GM21723 (cell line): ENCODE results near the gene TLR2.

Experiments used
- ATAC-seq: cut with Tn5 transposase; IDR thresholded peaks from one replicate; pipeline ENCODE4 v1.9.1; 2021; ENCODE audit warnings: mild to moderate bottlenecking, moderate library complexity; ENCODE audit not compliant: unreplicated experiment

The TLR2 gene

DNA sequence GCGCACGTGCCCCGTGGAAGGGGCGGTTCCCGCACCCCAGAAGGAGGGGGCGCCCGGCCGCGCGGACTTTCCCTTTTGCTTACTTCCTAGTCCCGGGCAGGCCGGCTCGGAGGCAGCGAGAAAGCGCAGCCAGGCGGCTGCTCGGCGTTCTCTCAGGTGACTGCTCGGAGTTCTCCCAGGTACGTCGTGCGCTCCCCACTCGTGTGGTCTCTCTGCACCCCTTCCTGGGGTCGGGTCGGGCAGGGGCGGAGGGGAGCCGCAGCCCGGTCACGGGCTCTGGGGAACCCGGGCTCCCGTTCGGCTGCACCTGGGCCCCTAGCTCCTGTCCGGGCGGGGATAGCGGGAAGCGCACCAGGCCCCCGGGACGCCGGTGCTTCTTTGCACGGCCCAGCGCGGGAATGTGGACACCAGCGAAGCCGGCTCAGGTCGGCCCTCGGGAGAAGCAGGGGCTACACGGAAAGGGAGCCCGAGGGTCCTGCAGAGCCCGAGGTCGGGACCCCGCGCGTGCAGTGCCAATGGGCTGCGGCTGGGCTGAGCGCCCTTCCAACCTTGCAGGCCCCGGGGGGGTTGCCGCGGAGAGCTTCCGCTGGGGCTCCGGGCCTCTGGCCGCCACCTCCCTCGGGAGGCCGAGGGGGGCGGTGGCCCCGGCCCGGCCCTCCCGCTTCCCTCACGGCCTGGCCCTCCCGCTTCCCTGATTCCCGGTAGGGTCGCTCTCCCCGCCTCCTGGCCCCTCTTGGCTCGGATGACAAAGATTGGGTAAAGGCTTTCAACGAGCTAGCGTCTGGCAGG is at the start of gene TLR2:
Gene TLR2, plus strand, starts transcription at position 99 of the 789 bp plus-strand sequence. CDS start 18,628 bp downstream, outside the sequence.
- peak; percentile 97 for ATAC-seq

GRCh38 chr4:153634738-153635353 is 49.2 kb upstream of the TLR2 start:
- no peak for ATAC-seq

DNA sequence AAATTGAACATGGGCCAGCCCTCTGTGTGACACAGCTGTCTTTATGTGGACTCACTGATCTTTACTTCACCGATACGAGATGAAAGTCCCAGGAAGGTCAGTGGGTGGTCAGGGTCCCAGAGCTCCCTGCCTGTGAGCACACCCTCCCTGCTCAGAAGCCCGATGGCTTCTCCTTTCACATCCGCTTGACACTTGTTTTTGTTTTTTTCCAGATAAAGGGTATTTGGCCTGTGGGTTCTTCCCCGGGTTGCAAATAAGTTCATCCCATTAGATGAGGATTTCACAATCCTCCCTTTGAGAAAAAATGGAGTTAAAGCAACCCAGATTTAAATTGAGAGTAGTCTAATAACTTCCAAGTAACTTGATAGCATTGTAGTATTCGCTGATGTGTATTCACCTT is 48.2 kb upstream of the TLR2 start:
- no peak for ATAC-seq

DNA sequence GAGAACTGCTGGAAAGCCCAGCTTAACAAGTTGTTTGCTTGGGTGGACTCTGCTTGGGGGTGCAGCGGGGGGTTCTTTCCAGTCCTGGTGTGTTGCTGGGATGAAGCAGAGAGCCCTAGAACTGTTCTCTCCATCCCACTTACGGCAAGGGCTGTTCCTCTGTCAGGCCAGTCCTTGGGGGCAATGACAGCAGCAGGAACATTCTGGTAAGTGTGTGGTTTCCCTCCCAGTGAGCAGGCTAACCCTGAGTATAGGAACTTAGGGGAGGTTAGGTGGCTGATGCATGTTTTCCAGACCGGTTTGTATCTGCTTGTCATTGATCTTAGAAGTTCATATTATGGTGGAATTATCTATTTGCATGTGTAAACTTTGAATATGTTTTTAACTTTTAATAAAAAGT is 46.9 kb upstream of the TLR2 start:
- ATAC-seq: no peak

DNA sequence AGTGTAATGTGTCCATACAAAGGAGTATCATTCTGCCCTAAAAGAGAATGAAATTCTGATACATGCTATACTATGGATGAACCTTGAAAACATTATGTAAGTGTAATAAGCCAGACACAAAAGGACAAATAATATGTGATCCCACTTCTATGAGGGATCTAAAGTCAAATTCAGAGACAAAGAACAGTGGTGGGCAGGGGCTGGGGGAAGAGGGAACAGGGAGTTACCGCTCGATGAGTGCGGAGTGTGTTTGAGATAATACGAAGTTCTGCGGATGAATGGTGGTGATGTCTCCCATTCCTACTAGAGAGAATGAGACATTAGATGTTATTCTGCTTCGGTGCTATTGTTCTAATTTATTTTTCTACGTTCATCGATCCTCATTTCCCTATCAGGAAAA is 46.1 kb upstream of the TLR2 start:
- no peak for ATAC-seq

DNA sequence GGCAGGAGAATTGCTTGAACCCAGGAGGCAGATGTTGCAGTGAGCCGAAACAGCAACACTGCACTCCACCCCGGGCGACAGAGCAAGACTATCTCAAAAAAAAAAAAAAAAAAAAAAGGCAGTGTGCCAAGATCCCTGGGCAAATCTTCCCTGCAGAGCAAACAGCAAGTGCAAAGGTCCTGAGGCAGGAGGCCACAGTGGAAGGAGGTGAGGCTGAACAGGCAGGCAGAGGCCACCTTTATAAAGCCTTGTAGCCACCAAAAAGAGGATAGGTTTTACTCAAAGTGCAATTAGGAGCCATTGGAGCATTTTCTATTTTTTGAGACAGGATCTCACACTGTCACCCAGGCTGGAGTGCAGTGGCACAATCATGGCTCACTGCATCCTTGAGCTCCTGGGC is 45.1 kb upstream of the TLR2 start:
- ATAC-seq: no peak

- ATAC-seq: no peak
Observed at GRCh38 chr4:153639833-153640802, 44.0 kb upstream of the TLR2 start.

DNA sequence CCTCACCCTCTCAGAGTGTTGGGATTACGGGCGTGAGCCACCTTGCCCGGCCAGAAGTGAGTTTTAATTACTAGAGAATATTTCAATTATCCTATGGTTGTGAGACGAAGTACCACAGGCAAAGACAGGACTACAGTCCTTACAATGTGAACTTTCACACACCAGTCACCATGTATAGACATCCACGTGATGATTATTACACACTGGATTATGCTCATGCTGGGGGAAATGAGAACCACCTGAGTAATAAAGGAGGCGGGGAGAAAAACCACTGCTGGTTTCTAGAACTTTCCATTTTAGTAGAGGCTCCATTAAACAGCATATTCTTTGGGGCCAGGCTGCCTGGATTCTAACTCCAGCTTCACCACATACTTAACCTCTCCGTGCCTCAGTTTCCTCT is 42.5 kb upstream of the TLR2 start:
- no peak for ATAC-seq

DNA sequence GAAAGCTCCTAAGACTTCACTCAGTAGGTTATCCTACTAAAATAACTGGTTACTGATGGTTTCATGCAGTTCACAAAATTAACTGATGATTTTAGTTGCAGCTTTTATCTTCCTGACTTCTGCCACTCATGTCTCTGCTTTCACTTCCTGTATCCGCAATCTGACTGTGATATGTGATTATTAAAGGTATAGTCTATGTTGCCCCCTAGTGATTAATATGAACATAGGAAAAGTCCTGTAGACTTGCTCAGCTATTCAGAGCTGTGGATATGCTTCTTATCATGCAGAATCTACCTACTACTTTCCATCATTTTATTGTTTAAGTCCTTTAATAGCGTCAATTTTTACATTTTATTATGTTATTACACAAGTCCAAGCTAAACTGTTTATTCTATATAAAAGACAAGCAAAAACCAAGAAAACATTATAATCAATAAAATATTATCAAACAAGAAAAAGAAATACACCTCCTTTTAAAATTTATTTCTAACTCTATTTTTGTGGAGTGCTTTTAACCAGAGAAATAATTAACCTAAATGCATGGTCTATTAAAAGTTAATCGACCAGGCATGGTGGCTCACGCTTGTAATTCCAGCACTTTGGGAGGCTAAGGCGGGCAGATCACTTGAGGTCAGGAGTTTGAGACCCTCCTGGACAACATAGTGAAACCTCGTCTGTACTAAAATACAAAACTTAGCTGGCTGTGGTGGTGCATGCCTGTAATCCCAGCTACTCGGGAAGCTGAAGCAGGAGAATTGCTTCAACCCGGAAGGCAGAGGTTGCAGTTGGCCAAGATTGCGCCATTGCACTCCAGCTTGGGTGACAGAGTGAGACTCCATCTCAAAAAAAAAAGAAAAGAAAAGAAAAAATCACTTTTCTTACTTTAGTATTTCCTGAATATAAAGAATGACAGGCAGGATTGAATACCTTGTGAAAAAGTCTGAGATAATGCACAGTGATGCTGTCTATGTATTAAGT is 40.4 kb upstream of the TLR2 start:
- ATAC-seq: peak; percentile 89

- ATAC-seq: no peak
Observed at GRCh38 chr4:153645183-153645582, 38.9 kb upstream of the TLR2 start.

DNA sequence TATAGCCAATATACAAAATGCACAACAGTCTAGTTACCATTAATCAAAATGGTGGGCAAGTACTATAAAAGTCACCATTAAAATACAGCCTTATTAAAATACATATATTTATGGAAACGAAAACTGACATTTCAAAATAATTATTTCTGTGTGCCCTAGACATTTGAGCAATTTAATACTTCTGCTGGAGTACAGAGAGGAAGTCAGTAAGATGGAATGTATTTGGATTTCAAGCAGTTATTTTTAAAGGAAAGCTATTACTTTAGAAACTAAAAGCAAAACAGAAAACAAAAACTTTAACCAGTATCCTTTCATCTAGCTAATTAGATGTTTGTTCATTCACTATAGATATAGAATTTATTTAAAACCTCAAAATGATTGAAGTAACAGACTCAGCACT is 37.8 kb upstream of the TLR2 start:
- no peak for ATAC-seq

- ATAC-seq: no peak
Observed at GRCh38 chr4:153646978-153647377, 37.1 kb upstream of the TLR2 start.

DNA sequence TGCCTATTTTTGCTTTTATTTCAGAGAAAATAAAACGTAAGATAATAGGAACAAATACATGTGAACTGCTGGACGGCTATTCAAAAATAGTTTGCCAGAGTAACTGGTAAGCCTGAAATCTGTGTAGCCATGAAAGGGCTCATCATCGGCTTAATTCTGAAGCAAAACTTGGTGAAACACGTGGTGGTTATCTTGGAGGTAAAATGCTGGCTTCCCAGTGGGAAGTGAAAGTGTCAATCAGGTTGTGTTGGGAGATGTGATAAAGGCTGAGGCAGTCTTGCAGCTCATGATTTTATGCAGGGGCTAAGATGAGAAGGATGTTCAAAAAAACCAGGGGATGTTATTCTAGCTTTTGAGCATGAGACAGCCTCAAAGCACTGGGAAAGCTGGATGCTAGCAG is 36.1 kb upstream of the TLR2 start:
- ATAC-seq: no peak

- ATAC-seq: no peak
Observed at GRCh38 chr4:153649572-153649991, 34.5 kb upstream of the TLR2 start.

- no peak for ATAC-seq
Observed at GRCh38 chr4:153651116-153651515, 33.0 kb upstream of the TLR2 start.

- no peak for ATAC-seq
Observed at GRCh38 chr4:153651587-153651986, 32.5 kb upstream of the TLR2 start.

GRCh38 chr4:153652051-153652784 is 31.9 kb upstream of the TLR2 start:
- ATAC-seq: no peak

DNA sequence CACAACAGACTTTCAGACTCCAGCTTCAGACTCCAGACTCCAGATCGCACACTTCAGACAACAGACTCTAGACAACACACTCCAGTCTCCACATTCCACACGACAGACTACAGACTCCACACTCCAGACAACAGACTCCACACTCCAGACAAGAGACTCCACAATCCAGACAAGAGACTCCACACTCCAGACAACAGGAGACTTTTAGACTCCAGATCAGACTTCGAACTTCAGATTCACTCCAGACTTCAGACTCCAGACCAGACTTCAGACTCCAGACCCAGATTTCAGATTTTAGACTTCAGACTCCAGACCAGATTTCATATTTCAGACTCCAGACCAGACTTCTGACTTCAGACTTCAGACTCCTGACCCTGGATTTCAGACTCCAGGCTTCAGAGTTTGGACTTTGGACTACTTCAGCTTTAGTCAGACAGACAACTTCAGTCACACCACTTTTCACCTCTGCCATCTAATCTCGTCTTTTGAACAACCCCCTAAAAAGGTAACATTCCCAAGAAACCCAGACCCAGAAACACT is 29.0 kb upstream of the TLR2 start:
- ATAC-seq: no peak

- no peak for ATAC-seq
Observed at GRCh38 chr4:153655928-153656327, 28.2 kb upstream of the TLR2 start.
